NCI-H2196 treated with DMSO at 0.1 percent for 48 hours (cell line): Measurements from ENCODE around the gene DVL1.

ENCODE experiments used
- DNase-seq: peaks from one replicate; lab custom pipeline; 2025; ENCODE audit not compliant: unreplicated experiment; lab: John Stamatoyannopoulos, UW

DVL1 gene

GRCh38 chr1:1342061-1342562, 7.1 kb downstream of the DVL1 start:
- DNase-seq, result no peak

DNA sequence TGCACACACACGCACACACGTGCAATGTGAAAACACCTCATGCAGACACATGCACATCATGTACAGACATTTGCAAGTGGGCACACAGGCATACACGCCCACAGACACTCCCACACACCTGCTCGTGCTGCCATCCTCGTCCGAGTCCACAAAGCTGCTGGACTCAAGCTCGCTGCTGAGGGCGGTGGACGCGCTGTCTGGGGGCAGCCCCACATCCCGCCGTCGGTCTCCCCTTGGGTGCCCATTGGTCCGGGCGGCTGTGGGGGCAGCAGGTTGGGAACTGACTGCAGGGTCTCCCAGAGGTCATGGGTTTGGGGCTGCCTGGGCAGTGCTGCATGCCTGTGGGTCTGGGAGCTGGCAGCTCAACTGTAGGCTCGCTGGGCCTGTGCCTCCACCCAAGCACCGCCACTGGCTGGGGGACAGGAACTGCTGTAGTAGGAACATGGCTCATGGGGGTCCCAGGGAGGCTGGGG, 7.6 kb downstream of the DVL1 start:
- DNase-seq, result no peak

DNA sequence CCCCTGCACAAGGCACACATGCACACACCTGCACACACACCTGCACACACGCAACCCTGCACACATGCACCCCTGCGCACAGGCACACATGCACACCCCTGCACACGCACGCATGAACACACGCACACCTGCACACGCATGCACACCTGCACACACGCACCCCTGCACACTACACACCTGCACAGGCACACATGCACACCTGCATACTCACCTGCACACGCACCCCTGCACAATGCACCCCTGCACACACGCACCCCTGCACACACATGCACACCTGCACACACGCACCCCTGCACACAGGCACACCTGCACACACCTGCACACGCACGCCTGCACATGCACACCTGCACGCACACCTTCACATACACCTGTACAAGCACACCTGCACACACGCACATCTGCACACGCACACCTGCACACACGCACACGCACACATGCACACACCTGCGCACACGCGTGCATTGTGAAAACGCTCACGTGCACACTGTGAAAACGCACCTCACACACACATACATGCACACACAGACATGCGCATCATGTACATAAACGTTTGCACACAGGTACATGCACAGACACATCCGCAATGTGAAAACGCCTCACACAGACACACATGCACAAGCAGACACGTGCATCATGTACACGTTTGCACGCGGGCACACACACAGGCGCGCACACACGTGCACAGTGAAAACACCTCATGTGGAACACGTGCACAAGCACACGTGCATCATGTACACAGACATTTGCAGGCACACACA, 8.2 kb downstream of the DVL1 start:
- no peak for DNase-seq

DNA sequence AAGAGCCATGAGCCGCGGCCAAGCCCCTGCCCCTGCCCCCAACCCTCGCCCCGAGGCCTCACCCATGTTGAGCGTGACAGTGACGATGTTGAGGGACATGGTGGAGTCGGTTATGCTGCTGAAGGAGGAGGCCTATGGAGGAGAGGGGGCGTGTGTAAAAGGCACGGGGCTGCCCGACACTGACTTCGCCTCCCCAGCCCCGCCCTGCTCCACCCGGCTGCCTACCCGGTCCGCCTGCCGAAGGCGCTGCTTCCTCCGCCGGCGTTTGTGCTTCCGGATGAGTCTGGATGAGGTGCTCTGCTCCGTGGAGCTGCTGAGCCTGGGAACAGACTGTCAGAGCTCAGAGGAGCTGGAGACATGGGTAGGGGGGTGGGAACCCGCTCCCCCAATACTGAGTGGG, 9.0 kb downstream of the DVL1 start:
- DNase-seq, result no peak

- DNase-seq, result no peak
Measured at GRCh38 chr1:1338278-1338677, 10.9 kb downstream of the DVL1 start.

GRCh38 chr1:1337793-1338147, 11.4 kb downstream of the DVL1 start:
- no peak for DNase-seq

- DNase-seq, result no peak
Measured at GRCh38 chr1:1336931-1337792, 12.1 kb downstream of the DVL1 start.

DNA sequence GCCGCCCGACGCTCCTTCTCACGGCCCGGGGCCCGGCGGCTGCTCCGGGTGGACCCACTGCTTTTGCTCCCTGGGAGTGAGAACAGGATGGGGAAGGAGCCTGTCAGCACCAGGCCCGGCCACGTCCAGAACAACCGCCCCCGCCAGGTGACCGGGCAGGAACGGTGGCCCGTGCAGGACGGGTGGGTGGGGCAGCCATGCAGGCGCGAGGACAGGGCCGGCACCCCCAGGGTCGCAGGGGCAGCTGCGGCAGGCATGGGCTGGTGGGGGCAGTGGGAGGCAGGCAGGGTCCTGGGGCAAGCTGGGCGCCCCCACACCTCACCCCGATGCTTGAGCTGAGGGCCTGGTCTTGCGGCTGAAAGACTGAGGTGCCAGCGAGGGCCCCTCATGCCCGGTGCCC, 12.8 kb downstream of the DVL1 start:
- DNase-seq, result no peak

DNA sequence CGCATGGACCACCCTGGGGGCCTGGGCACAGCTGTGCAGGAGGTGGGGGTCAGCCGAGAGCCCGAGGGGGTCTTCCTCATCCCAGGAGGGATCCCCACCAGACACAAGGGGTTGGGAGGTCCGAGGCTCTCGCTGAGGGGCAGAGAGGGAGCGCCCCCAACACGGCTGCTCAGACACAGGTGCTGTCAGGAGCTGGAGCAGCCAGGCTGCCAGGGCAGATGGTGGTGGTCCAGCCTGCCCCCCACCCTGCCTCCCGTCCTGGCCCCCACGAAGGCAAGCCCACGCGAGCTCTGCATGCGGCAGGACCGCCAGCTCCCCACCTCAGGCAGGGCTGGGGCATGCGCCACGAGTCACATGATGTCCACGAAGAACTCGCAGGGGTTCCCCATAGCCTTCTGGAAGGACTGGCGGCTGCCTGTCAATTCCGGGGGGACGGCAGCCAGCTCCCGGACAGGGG, 13.4 kb downstream of the DVL1 start:
- no peak for DNase-seq

DNA sequence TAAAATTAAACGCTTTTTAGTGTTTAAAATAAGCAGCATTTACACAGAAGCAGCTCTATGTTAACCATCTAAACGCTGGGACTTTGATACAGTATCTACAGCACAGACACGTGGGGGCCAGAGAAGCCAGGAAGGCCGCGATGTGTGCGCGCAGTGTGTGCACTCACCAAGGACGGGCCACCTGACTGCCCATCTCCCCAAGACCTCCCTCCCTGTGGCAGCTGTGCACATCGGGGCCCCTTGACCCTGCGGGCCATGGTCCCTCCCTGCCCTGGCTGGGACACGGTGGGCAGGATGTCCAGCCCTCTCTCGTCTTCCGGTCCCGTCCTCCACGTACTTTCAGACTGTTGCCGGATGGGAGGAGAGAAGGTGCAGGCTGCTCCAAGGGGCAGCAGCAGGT, 13.9 kb downstream of the DVL1 start:
- no peak for DNase-seq

GRCh38 chr1:1334835-1335234, 14.4 kb downstream of the DVL1 start:
- no peak for DNase-seq

- no peak for DNase-seq
Measured at GRCh38 chr1:1333551-1334241, 15.5 kb downstream of the DVL1 start.

GRCh38 chr1:1332774-1333480, 16.3 kb downstream of the DVL1 start:
- no peak for DNase-seq

GRCh38 chr1:1332031-1332755, 17.0 kb downstream of the DVL1 start:
- no peak for DNase-seq

GRCh38 chr1:1331068-1331965, 17.9 kb downstream of the DVL1 start, which contains the start of gene TAS1R3:
TAS1R3 (plus strand) TSS chr1:1331280; CDS start chr1:1331346, 66 bp downstream.
- no peak for DNase-seq

GRCh38 chr1:1330366-1331067, 18.7 kb downstream of the DVL1 start:
- DNase-seq, result no peak

DNA sequence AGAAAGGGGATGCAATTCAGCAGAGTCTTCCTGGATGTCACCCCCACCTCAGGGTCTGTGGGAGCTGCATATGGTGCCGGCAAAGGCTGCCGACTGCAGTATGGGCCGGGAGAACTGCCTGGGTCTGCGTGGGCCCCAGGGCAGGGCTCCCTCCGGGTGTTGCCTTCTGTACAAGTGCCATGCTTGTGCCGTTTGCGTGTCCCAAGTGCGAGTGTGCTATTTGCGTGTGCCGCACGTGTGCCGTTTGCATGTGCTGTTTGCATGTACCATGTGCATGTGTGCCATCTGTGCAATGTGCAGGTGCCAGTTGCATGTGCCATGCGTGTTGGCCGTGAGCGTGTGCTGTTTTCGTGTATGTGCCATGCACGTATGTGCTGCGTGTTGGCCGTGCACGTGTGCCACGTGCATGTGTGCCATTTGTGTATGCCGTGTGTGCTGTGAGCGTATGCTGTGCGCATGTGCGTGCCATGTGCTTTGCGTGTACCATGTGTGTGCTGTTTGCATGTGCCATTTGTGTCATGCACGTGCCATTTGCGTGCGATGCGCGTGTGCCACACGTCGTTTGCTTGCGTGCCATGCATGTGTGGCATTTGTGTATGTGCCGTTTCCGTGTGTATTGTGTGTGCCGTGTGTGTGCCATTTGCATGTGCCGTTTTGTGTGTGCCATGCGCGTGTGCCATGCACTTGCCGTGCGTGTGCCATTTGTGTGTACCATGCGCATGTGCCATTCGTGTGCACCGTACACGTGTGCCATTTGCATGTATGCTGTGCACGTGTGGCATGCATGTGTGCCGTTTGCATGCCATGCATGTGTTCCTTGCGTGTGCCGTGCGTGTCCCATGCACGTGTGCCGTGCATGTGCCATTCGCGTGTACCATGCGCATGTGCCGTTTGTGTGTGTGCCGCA, 19.7 kb downstream of the DVL1 start:
- DNase-seq, result no peak
